OCI-LY7 (cell line): ENCODE results near the gene TTC9. TPM values are rescaled to one million over a fixed set of nuclear protein-coding genes. Genes with fewer than 3 reads are reported as not detected.

ENCODE experiments used
- BruUV-seq: library from RNA; stranded (reverse); fragments of 400-500 nt; replicated peaks from 2 replicates; lab custom pipeline; 2021; lab: Mats Ljungman, UMichigan
- CTCF ChIA-PET: fragments of 300-600 bp; sonication (Branson Sonifier 250); formaldehyde crosslinking; loops from one replicate; lab custom pipeline; 2022; ENCODE audit warnings: antibody characterized with exemption; ENCODE audit not compliant: unreplicated experiment; lab: Charles Lee
- POLR2A ChIA-PET: fragments of 300-600 bp; sonication (Branson Sonifier 250); formaldehyde crosslinking; loops from one replicate; lab custom pipeline; 2022; ENCODE audit warnings: antibody characterized with exemption; lab: Charles Lee
- DNase-seq: peaks from one replicate; pipeline ENCODE4 v3.0.0-alpha.2; 2015; ENCODE audit warnings: low spot score
- H2AFZ ChIP-seq: fragments of 200-600 bp; sonication (generic), shearing (Covaris generic); 2 replicates; pipeline ENCODE4 v1.6.1; 2014; ENCODE audit warnings: mild to moderate bottlenecking, antibody characterized with exemption, low read length, moderate library complexity
- H3K27ac ChIP-seq: fragments of 200-600 bp; sonication (generic); 2 replicates; pipeline ENCODE4 v1.5.1; 2014; ENCODE audit warnings: mixed run types, low read depth, mild to moderate bottlenecking, moderate library complexity, low read length, inconsistent platforms; ENCODE audit not compliant: poor library complexity, severe bottlenecking
- H3K36me3 ChIP-seq: fragments of 200-600 bp; sonication (generic); 2 replicates; pipeline ENCODE4 v1.6.1; 2014; ENCODE audit warnings: mild to moderate bottlenecking, antibody characterized with exemption, low read length, moderate library complexity, mixed read lengths; ENCODE audit not compliant: insufficient read depth
- H3K4me1 ChIP-seq: fragments of 200-600 bp; sonication (generic); 2 replicates; pipeline ENCODE4 v1.5.1; 2014; ENCODE audit warnings: mild to moderate bottlenecking, low read length; ENCODE audit not compliant: insufficient read depth, poor library complexity, severe bottlenecking
- H3K4me2 ChIP-seq: fragments of 200-600 bp; sonication (generic); 2 replicates; pipeline ENCODE4 v1.6.1; 2014; ENCODE audit warnings: mild to moderate bottlenecking, low read length
- H3K4me3 ChIP-seq: fragments of 200-600 bp; sonication (generic); 2 replicates; pipeline ENCODE4 v1.5.1; 2014; ENCODE audit warnings: mild to moderate bottlenecking, low read depth, low read length; ENCODE audit not compliant: poor library complexity, severe bottlenecking
- H3K79me2 ChIP-seq: fragments of 200-600 bp; sonication (generic); 2 replicates; pipeline ENCODE4 v1.6.1; 2016; ENCODE audit warnings: low read depth, mild to moderate bottlenecking, low read length, moderate library complexity, mixed read lengths; ENCODE audit not compliant: insufficient read depth
- H3K9me2 ChIP-seq: fragments of 200-600 bp; sonication (generic); 2 replicates; pipeline ENCODE4 v1.6.1; 2016; ENCODE audit warnings: mild to moderate bottlenecking, low read length, mixed read lengths; ENCODE audit not compliant: insufficient read depth
- H3K9me3 ChIP-seq: fragments of 200-600 bp; sonication (generic); 2 replicates; pipeline ENCODE4 v1.6.1; 2014; ENCODE audit warnings: mild to moderate bottlenecking, mixed run types, low read length, mixed read lengths
- H4K20me1 ChIP-seq: fragments of 200-600 bp; sonication (generic); 2 replicates; pipeline ENCODE4 v1.6.1; 2014; ENCODE audit warnings: mild to moderate bottlenecking, antibody characterized with exemption, low read length, moderate library complexity, mixed read lengths; ENCODE audit not compliant: insufficient read depth
- CTCF ChIP-seq: fragments of 200-600 bp; sonication (generic); conservative IDR thresholded peaks from 2 replicates; pipeline ENCODE4 v1.5.1; 2014; ENCODE audit warnings: mild to moderate bottlenecking, antibody characterized with exemption, low read length, moderate library complexity, mixed read lengths
- EZH2phosphoT487 ChIP-seq: fragments of 200-600 bp; sonication (generic); IDR thresholded peaks from 2 replicates; pipeline ENCODE4 v1.6.1; 2018; ENCODE audit warnings: low read depth, borderline replicate concordance, mild to moderate bottlenecking, mixed run types, antibody characterized with exemption, low read length, moderate library complexity, mixed read lengths
- intact Hi-C: fragments of 100-400 bp; cut with micrococcal nuclease; formaldehyde crosslinking; loops from one replicate; pipeline ENCODE4 v1.10.0; 2022; ENCODE audit not compliant: unreplicated experiment
- total RNA-seq, 2 experiments: library from RNA; depleted of rRNA in 1 of 2; stranded (reverse); fragments of >200 nt in 1 of 2; shearing (Covaris generic) in 1 of 2; gene quantifications; 2 replicates each; pipeline ENCODE4 v1.2.3, GENCODE V29; 2014 to 2022

The TTC9 gene
- total RNA-seq, 2 experiments from 2014 or later = 11.0 to 13.0 TPM

DNA sequence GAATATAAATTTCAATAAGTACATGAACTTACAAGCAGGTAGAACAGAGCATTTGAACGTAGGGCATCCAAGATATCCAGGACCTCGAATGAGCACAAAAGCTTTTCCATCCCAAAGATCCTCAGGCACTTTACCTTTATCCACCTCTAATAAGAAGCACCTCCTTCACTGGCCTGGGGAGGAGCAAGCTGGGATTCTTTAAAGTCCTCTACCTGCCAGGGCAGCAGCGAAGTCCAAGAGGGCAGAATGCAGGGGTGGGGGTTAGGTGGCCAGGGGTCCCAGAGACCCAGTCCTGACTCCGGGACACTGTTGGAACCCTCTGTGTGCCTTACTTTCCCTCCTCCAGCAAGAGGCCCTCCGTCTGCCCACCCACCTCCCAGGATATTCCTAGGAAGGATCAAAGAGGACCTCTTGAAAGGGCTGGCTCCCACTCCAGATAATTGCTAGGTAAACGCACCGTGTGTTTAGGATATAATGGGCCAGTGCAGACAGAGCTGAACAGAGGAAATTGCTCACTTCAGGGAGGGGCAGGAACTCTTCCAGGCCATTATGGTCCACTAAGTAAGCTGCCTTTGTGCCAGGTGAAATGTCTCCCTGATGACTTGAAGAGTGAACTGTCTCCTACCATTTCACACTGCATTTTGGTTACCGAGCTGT is 68.1 kb downstream of the TTC9 start:
- no TSS peak for BruUV-seq

DNA sequence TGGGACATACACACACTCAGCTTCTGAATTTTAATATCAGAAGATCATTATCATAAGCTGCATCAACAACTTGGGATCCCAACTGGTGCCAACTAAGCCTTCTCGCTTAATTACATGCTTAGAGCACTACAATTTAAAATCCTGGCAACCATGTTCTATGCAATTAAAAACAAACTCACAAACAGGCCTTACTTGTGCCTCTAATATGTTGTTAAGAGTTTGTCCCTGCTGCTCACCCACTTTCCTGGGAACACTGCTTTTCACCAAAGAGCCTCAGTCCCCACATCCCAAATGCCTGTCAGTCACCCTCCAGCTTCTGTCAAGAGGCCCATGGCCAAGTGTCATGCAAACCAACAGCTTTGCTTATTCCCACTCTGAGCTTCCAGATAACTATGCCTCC is 69.7 kb downstream of the TTC9 start:
- Histone ChIP-seq H2AFZ (no peak overlapping the region), H3K9me3 (no peaks in the 10 kb centered on the region), H3K9me2 (no peaks in the 10 kb centered on the region), H3K36me3 (no peaks in the 10 kb centered on the region), H3K4me3 (no peak overlapping the region), H4K20me1 (no peaks in the 10 kb centered on the region), H3K4me1 (peaks cover 14% of the 10 kb centered on the region), H3K4me2 (no peak overlapping the region), H3K79me2 (no peaks in the 10 kb centered on the region), H3K27ac (no peak overlapping the region)
- intact Hi-C loops = loop anchor here (5.0 kb wide), 2 partner anchors 44 to 109 kb away; partner anchors contain the start of gene MED6
- ChIA-PET POLR2A (interaction anchor here (0.7 to 0.9 kb wide), 2 partner anchors 41 to 51 kb away, joined by 3 to 4 read pairs; no protein-coding TSS in a partner anchor), CTCF (no interaction called here)
- BruUV-seq = no TSS peak
- no peak for TF ChIP-seq EZH2phosphoT487
- TF ChIP-seq CTCF = no peak
- no peak for DNase-seq

More for the DNA sequence above, 68.1 kb downstream of the TTC9 start:
- Histone ChIP-seq H3K79me2 (no peaks in the 10 kb centered on the region), H3K9me3 (no peaks in the 10 kb centered on the region), H3K4me2 (no peak overlapping the region), H3K4me1 (peaks cover 14% of the 10 kb centered on the region), H3K36me3 (no peaks in the 10 kb centered on the region), H3K9me2 (no peaks in the 10 kb centered on the region), H3K4me3 (no peak overlapping the region), H4K20me1 (no peaks in the 10 kb centered on the region), H3K27ac (no peak overlapping the region), H2AFZ (no peak overlapping the region)
- TF ChIP-seq EZH2phosphoT487 (no peak), CTCF (no peak)
- no peak for DNase-seq
- intact Hi-C loops = loop anchor here (5.0 kb wide), 2 partner anchors 43 to 108 kb away; partner anchors contain the start of gene MED6
- ChIA-PET POLR2A (interaction anchor here (0.7 to 1.2 kb wide), 3 partner anchors 32 to 76 kb away, joined by 3 to 5 read pairs (median 3); no protein-coding TSS in a partner anchor), CTCF (no interaction called here)

DNA sequence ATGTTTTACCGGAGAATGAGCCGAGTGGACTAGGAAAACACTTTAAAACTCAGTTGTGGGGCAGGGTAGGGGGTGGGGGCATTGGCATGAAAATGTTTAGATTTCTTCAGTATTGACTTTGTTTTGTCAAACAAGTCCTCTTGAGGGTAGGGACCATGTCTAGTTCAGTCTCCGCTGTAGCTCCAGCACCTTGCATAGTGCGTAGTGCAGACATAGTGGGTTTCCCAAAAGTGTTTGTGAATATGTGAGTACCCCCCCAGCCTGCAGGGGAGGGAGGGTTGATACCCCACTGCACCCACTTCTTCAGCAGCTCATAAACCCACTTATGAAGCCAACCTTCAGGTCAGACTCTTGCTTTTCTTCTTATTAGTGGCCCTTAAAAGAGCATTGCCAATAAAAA is 71.4 kb downstream of the TTC9 start:
- H2AFZ ChIP-seq = peak overlapping the region; percentile 81; the same call in 1 of the 2 replicates
- no peak for TF ChIP-seq EZH2phosphoT487
- TF ChIP-seq CTCF = no peak

More for the DNA sequence above, 71.4 kb downstream of the TTC9 start:
- BruUV-seq = no TSS peak
- DNase-seq = no peak
- Histone ChIP-seq H4K20me1 (no peaks in the 10 kb centered on the region), H3K9me3 (no peaks in the 10 kb centered on the region), H3K4me3 (no peak overlapping the region), H3K79me2 (no peaks in the 10 kb centered on the region), H3K36me3 (no peaks in the 10 kb centered on the region), H3K4me2 (no peak overlapping the region), H3K9me2 (no peaks in the 10 kb centered on the region), H3K4me1 (peaks cover 14% of the 10 kb centered on the region), H3K27ac (no peak overlapping the region)
- ChIA-PET CTCF (interaction anchor here (0.7 to 2.0 kb wide), 3 partner anchors 53 to 105 kb away, joined by 3 to 5 read pairs (median 3); no protein-coding TSS in a partner anchor), POLR2A (interaction anchor here (0.8 to 2.3 kb wide), 6 partner anchors 10 to 111 kb away, joined by 3 to 8 read pairs (median 4); no protein-coding TSS in a partner anchor)
- intact Hi-C loops = loop anchor here (2.0 to 5.0 kb wide), 3 partner anchors 46 to 111 kb away; partner anchors contain the start of gene MED6
